Activated CD8-positive, alpha-beta memory T cell treated with anti-CD3 and anti-CD28 coated beads, Interleukin-2, amount 50 U/mL, for 4 hours (primary cell): ENCODE measurements around the gene RBBP5.

Experiments used
- DNase-seq: peaks from one replicate; pipeline ENCODE4 v3.0.0-alpha.2; 2020

Gene RBBP5

GRCh38 chr1:205054013-205054412 lies 67.8 kb downstream of the RBBP5 start:
- DNase-seq: no peak

- no peak for DNase-seq
Observed at GRCh38 chr1:205053296-205053695, 68.5 kb downstream of the RBBP5 start.

- no peak for DNase-seq
Observed at GRCh38 chr1:205052690-205053089, 69.1 kb downstream of the RBBP5 start.

- no peak for DNase-seq
Observed at GRCh38 chr1:205049479-205049878, 72.3 kb downstream of the RBBP5 start.

- no peak for DNase-seq
Observed at GRCh38 chr1:205048382-205048781, 73.4 kb downstream of the RBBP5 start.

GRCh38 chr1:205047764-205048231 lies 74.0 kb downstream of the RBBP5 start:
- no peak for DNase-seq

- DNase-seq: no peak
Observed at GRCh38 chr1:205046870-205047269, 74.9 kb downstream of the RBBP5 start.

GRCh38 chr1:205045146-205045545 lies 76.6 kb downstream of the RBBP5 start:
- DNase-seq: no peak

- no peak for DNase-seq
Observed at GRCh38 chr1:205044741-205045140, 77.0 kb downstream of the RBBP5 start.

- no peak for DNase-seq
Observed at GRCh38 chr1:205043866-205044265, 77.9 kb downstream of the RBBP5 start.

GRCh38 chr1:205042911-205043806 lies 78.6 kb downstream of the RBBP5 start, which contains the start of gene CNTN2:
Gene CNTN2 (plus strand): TSS chr1:205043212. CDS start chr1:205053186, 9,974 bp downstream.
- no peak for DNase-seq

GRCh38 chr1:205041998-205042910 lies 79.5 kb downstream of the RBBP5 start:
- DNase-seq: no peak

GRCh38 chr1:205041001-205041715 lies 80.6 kb downstream of the RBBP5 start:
- no peak for DNase-seq

- no peak for DNase-seq
Observed at GRCh38 chr1:205038132-205038786, 83.5 kb downstream of the RBBP5 start.

- DNase-seq: no peak
Observed at GRCh38 chr1:205037539-205037938, 84.2 kb downstream of the RBBP5 start.
